Measurements from ENCODE around the gene EMX1.

Gene EMX1

GRCh38 chr2:72943540-72944395 lies 26.4 kb downstream of the EMX1 start:
- 0 out of 2 replicates have a peak, but pooled peaks cover 2% of the 10 kb centered on the region for H3K36me3 ChIP-seq (ENCODE audit: control insufficient read depth, insufficient read depth, low read length)
- WGBS (ENCODE audit: insufficient coverage, insufficient read length) = no CpG with 5 or more reads among the region's 7 CpGs
- H3K9me3 ChIP-seq (ENCODE audit: control insufficient read depth, insufficient read depth, low read length) = no peaks in the 10 kb centered on the region
- no peak for DNase-seq (ENCODE audit: low read depth, low spot score)
- peaks cover 6% of the 10 kb centered on the region for H3K4me1 ChIP-seq (ENCODE audit: control insufficient read depth, insufficient read depth, low read length)
- no peaks in the 10 kb centered on the region for H3K27me3 ChIP-seq (ENCODE audit: control insufficient read depth, insufficient read depth, low read length)
- H3K27ac ChIP-seq (ENCODE audit: low read length) = no peak overlapping the region
- H3K4me3 ChIP-seq (ENCODE audit: low read length) = no peak overlapping the region

GRCh38 chr2:72944804-72945449 lies 27.6 kb downstream of the EMX1 start:
- Histone ChIP-seq H3K27ac (ENCODE audit: low read length) (no peak overlapping the region), H3K4me3 (ENCODE audit: low read length) (no peak overlapping the region), H3K9me3 (ENCODE audit: control insufficient read depth, insufficient read depth, low read length) (no peaks in the 10 kb centered on the region), H3K27me3 (ENCODE audit: control insufficient read depth, insufficient read depth, low read length) (no peaks in the 10 kb centered on the region), H3K36me3 (ENCODE audit: control insufficient read depth, insufficient read depth, low read length) (0 out of 2 replicates have a peak, but pooled peaks cover 2% of the 10 kb centered on the region), H3K4me1 (ENCODE audit: control insufficient read depth, insufficient read depth, low read length) (peaks cover 6% of the 10 kb centered on the region)
- no peak for DNase-seq (ENCODE audit: low read depth, low spot score)
- WGBS (ENCODE audit: insufficient coverage, insufficient read length) = no CpG with 5 or more reads among the region's 16 CpGs

GRCh38 chr2:72945450-72946019 lies 28.2 kb downstream of the EMX1 start:
- Histone ChIP-seq H3K4me3 (ENCODE audit: low read length) (no peak overlapping the region), H3K27ac (ENCODE audit: low read length) (no peak overlapping the region), H3K9me3 (ENCODE audit: control insufficient read depth, insufficient read depth, low read length) (no peaks in the 10 kb centered on the region), H3K27me3 (ENCODE audit: control insufficient read depth, insufficient read depth, low read length) (no peaks in the 10 kb centered on the region), H3K36me3 (ENCODE audit: control insufficient read depth, insufficient read depth, low read length) (0 out of 2 replicates have a peak, but pooled peaks cover 2% of the 10 kb centered on the region), H3K4me1 (ENCODE audit: control insufficient read depth, insufficient read depth, low read length) (peaks cover 10% of the 10 kb centered on the region)
- no peak for DNase-seq (ENCODE audit: low read depth, low spot score)
- WGBS (ENCODE audit: insufficient coverage, insufficient read length) = no CpG with 5 or more reads among the region's 9 CpGs

- Histone ChIP-seq H3K4me3 (ENCODE audit: low read length) (no peak overlapping the region), H3K27me3 (ENCODE audit: control insufficient read depth, insufficient read depth, low read length) (no peaks in the 10 kb centered on the region), H3K9me3 (ENCODE audit: control insufficient read depth, insufficient read depth, low read length) (no peaks in the 10 kb centered on the region), H3K27ac (ENCODE audit: low read length) (no peak overlapping the region), H3K4me1 (ENCODE audit: control insufficient read depth, insufficient read depth, low read length) (peaks cover 10% of the 10 kb centered on the region), H3K36me3 (ENCODE audit: control insufficient read depth, insufficient read depth, low read length) (0 out of 2 replicates have a peak, but pooled peaks cover 2% of the 10 kb centered on the region)
- no peak for DNase-seq (ENCODE audit: low read depth, low spot score)
- no CpG with 5 or more reads among the region's 9 CpGs for WGBS (ENCODE audit: insufficient coverage, insufficient read length)
These were observed 29.1 kb downstream of the EMX1 start for GRCh38 chr2:72946466-72946865.

GRCh38 chr2:72947952-72948830 lies 30.9 kb downstream of the EMX1 start:
- H3K9me3 ChIP-seq (ENCODE audit: control insufficient read depth, insufficient read depth, low read length) = no peaks in the 10 kb centered on the region
- H3K4me3 ChIP-seq (ENCODE audit: low read length) = no peak overlapping the region
- no CpG with 5 or more reads among the region's 10 CpGs for whole genome bisulfite sequencing (ENCODE audit: insufficient coverage, insufficient read length)
- DNase-seq (ENCODE audit: low read depth, low spot score) = no peak
- 0 out of 2 replicates have a peak, but pooled peaks cover 2% of the 10 kb centered on the region for H3K36me3 ChIP-seq (ENCODE audit: control insufficient read depth, insufficient read depth, low read length)
- H3K27ac ChIP-seq (ENCODE audit: low read length) = no peak overlapping the region
- peaks cover 17% of the 10 kb centered on the region for H3K4me1 ChIP-seq (ENCODE audit: control insufficient read depth, insufficient read depth, low read length)
- H3K27me3 ChIP-seq (ENCODE audit: control insufficient read depth, insufficient read depth, low read length) = no peaks in the 10 kb centered on the region

GRCh38 chr2:72949045-72949444 lies 31.7 kb downstream of the EMX1 start:
- Histone ChIP-seq H3K4me3 (ENCODE audit: low read length) (no peak overlapping the region), H3K27ac (ENCODE audit: low read length) (no peak overlapping the region), H3K4me1 (ENCODE audit: control insufficient read depth, insufficient read depth, low read length) (peaks cover 17% of the 10 kb centered on the region), H3K27me3 (ENCODE audit: control insufficient read depth, insufficient read depth, low read length) (no peaks in the 10 kb centered on the region), H3K36me3 (ENCODE audit: control insufficient read depth, insufficient read depth, low read length) (0 out of 2 replicates have a peak, but pooled peaks cover 2% of the 10 kb centered on the region), H3K9me3 (ENCODE audit: control insufficient read depth, insufficient read depth, low read length) (no peaks in the 10 kb centered on the region)
- WGBS (ENCODE audit: insufficient coverage, insufficient read length) = no CpG with 5 or more reads among the region's 2 CpGs
- no peak for DNase-seq (ENCODE audit: low read depth, low spot score)

GRCh38 chr2:72949642-72950041 lies 32.3 kb downstream of the EMX1 start:
- no CpG with 5 or more reads among the region's 4 CpGs for WGBS (ENCODE audit: insufficient coverage, insufficient read length)
- peaks cover 17% of the 10 kb centered on the region for H3K4me1 ChIP-seq (ENCODE audit: control insufficient read depth, insufficient read depth, low read length)
- 0 out of 2 replicates have a peak, but pooled peaks cover 2% of the 10 kb centered on the region for H3K36me3 ChIP-seq (ENCODE audit: control insufficient read depth, insufficient read depth, low read length)
- H3K4me3 ChIP-seq (ENCODE audit: low read length) = no peak overlapping the region
- no peaks in the 10 kb centered on the region for H3K9me3 ChIP-seq (ENCODE audit: control insufficient read depth, insufficient read depth, low read length)
- no peak for DNase-seq (ENCODE audit: low read depth, low spot score)
- H3K27ac ChIP-seq (ENCODE audit: low read length) = no peak overlapping the region
- no peaks in the 10 kb centered on the region for H3K27me3 ChIP-seq (ENCODE audit: control insufficient read depth, insufficient read depth, low read length)

- H3K36me3 ChIP-seq (ENCODE audit: control insufficient read depth, insufficient read depth, low read length) = no peaks in the 10 kb centered on the region
- H3K4me3 ChIP-seq (ENCODE audit: low read length) = no peak overlapping the region
- no peak for DNase-seq (ENCODE audit: low read depth, low spot score)
- H3K27ac ChIP-seq (ENCODE audit: low read length) = no peak overlapping the region
- H3K27me3 ChIP-seq (ENCODE audit: control insufficient read depth, insufficient read depth, low read length) = no peaks in the 10 kb centered on the region
- H3K9me3 ChIP-seq (ENCODE audit: control insufficient read depth, insufficient read depth, low read length) = no peaks in the 10 kb centered on the region
- peaks cover 17% of the 10 kb centered on the region for H3K4me1 ChIP-seq (ENCODE audit: control insufficient read depth, insufficient read depth, low read length)
- WGBS (ENCODE audit: insufficient coverage, insufficient read length) = no CpG with 5 or more reads among the region's 13 CpGs
These were observed 33.4 kb downstream of the EMX1 start for GRCh38 chr2:72950558-72951255.

GRCh38 chr2:72951303-72952095 lies 34.2 kb downstream of the EMX1 start:
- no CpG with 5 or more reads among the region's 8 CpGs for WGBS (ENCODE audit: insufficient coverage, insufficient read length)
- no peaks in the 10 kb centered on the region for H3K27me3 ChIP-seq (ENCODE audit: control insufficient read depth, insufficient read depth, low read length)
- no peak overlapping the region for H3K4me3 ChIP-seq (ENCODE audit: low read length)
- H3K9me3 ChIP-seq (ENCODE audit: control insufficient read depth, insufficient read depth, low read length) = no peaks in the 10 kb centered on the region
- H3K27ac ChIP-seq (ENCODE audit: low read length) = peak overlapping the region; percentile 60
- no peaks in the 10 kb centered on the region for H3K36me3 ChIP-seq (ENCODE audit: control insufficient read depth, insufficient read depth, low read length)
- H3K4me1 ChIP-seq (ENCODE audit: control insufficient read depth, insufficient read depth, low read length) = peaks cover 17% of the 10 kb centered on the region
- DNase-seq (ENCODE audit: low read depth, low spot score) = peak; percentile 76
